Activated CD8-positive, alpha-beta memory T cell treated with anti-CD3 and anti-CD28 coated beads for 48 hours (primary cell): Measurements from ENCODE around the gene CACNA2D3.

Experiments used
- DNase-seq, 3 experiments: peaks; one replicate each; pipeline ENCODE4 v3.0.0-alpha.2; 2020; ENCODE audit warnings: low read depth in 2 of 3, low spot score in 2 of 3

The CACNA2D3 gene

GRCh38 chr3:54518011-54518675, 395.8 kb downstream of the CACNA2D3 start:
- DNase-seq = no peak

GRCh38 chr3:54519493-54519892, 397.1 kb downstream of the CACNA2D3 start:
- no peak for DNase-seq

- DNase-seq = no peak
Measured at GRCh38 chr3:54520060-54520459, 397.7 kb downstream of the CACNA2D3 start.

- DNase-seq = no peak
Measured at GRCh38 chr3:54527521-54527920, 405.2 kb downstream of the CACNA2D3 start.

GRCh38 chr3:54527953-54528352, 405.6 kb downstream of the CACNA2D3 start:
- DNase-seq = no peak

GRCh38 chr3:54528668-54529067, 406.3 kb downstream of the CACNA2D3 start:
- no peak for DNase-seq

GRCh38 chr3:54530091-54530490, 407.7 kb downstream of the CACNA2D3 start:
- DNase-seq = no peak

- DNase-seq = no peak
Measured at GRCh38 chr3:54530944-54531343, 408.6 kb downstream of the CACNA2D3 start.

GRCh38 chr3:54531741-54532140, 409.4 kb downstream of the CACNA2D3 start:
- no peak for DNase-seq

- no peak for DNase-seq
Measured at GRCh38 chr3:54533856-54534255, 411.5 kb downstream of the CACNA2D3 start.

- no peak for DNase-seq
Measured at GRCh38 chr3:54535619-54536018, 413.3 kb downstream of the CACNA2D3 start.

- no peak for DNase-seq
Measured at GRCh38 chr3:54536450-54536849, 414.1 kb downstream of the CACNA2D3 start.

- DNase-seq = no peak
Measured at GRCh38 chr3:54537506-54537905, 415.2 kb downstream of the CACNA2D3 start.

- DNase-seq = no peak
Measured at GRCh38 chr3:54538346-54538745, 416.0 kb downstream of the CACNA2D3 start.

GRCh38 chr3:54541369-54541768, 419.0 kb downstream of the CACNA2D3 start:
- no peak for DNase-seq

- DNase-seq = no peak
Measured at GRCh38 chr3:54543446-54543845, 421.1 kb downstream of the CACNA2D3 start.

- DNase-seq = no peak
Measured at GRCh38 chr3:54547051-54547450, 424.7 kb downstream of the CACNA2D3 start.

GRCh38 chr3:54547846-54548245, 425.5 kb downstream of the CACNA2D3 start:
- DNase-seq = no peak

- DNase-seq = no peak
Measured at GRCh38 chr3:54549607-54550220, 427.4 kb downstream of the CACNA2D3 start.

- no peak for DNase-seq
Measured at GRCh38 chr3:54550221-54550977, 428.0 kb downstream of the CACNA2D3 start.

GRCh38 chr3:54556630-54557029, 434.3 kb downstream of the CACNA2D3 start:
- DNase-seq = no peak
